ENCODE results near the gene TADA2B. TPM values are rescaled to one million over a fixed set of nuclear protein-coding genes. Genes with fewer than 3 reads are reported as not detected.
A peak's percentile ranks its signal among the peaks of the same experiment; 100 is the strongest.
"Not testable (repeated sequence)": the region's sequence is repeated elsewhere in the genome, so short reads cannot be mapped to it uniquely, and the experiment has no call there.

Gene TADA2B
- total RNA-seq, 4 donors from 2014 or later: 13.3 to 27.3 (median 16.5) TPM

DNA sequence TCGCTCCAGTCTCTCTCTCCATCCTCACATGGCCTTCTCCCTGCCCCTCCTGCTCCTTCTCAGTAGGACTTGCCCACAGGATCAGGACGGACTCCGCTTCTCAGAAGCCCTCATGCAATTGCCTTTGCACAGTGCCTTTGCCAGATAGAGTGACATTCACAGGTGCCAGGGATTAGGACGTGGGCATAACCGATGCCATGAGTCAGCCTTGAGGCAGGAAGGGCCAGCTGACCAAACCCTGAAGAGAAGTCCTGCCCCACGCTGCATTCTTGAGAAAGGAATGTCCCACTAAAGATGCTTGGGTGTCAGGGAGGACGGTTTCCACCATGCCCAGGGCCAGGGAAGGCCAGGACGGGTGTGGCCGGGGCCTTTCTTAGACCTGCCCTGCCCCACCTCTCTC is 31.3 kb downstream of the TADA2B start:
- no peak overlapping the region for H3K4me3 ChIP-seq
- H3K27me3 ChIP-seq: no peaks in the 10 kb centered on the region
- H3K36me3 ChIP-seq: no peaks in the 10 kb centered on the region
- DNase-seq (ENCODE audit: low spot score in 2 of 2): no peak
- peaks cover 0 to 2% (median 0%) of the 10 kb centered on the region in 4 donors for H3K9me3 ChIP-seq
- no peak overlapping the region for H3K27ac ChIP-seq
- H3K4me1 ChIP-seq: peaks cover 0 to 15% (median 2%) of the 10 kb centered on the region in 4 donors
- TF ChIP-seq CTCF (IDR thresholded peaks at IDR 0.05) (no peak), POLR2A (IDR thresholded peaks at IDR 0.05) (no peak), EP300 (IDR thresholded peaks at IDR 0.05) (no peak)
- 79% methylated on average over 9 of the region's 9 CpGs for whole genome bisulfite sequencing, 2 donors

GRCh38 chr4:7075962-7076695 is 33.0 kb downstream of the TADA2B start:
- 78 to 81% methylated on average over 21 to 25 of the region's 25 CpGs for WGBS, 2 donors
- peaks cover 0 to 5% (median 0%) of the 10 kb centered on the region in 4 donors for H3K4me1 ChIP-seq
- no peak overlapping the region for H3K4me3 ChIP-seq
- no peaks in the 10 kb centered on the region for H3K36me3 ChIP-seq
- peak overlapping the region in 1 of 4 donors; percentile 63 for H3K27ac ChIP-seq
- TF ChIP-seq CTCF (IDR thresholded peaks at IDR 0.05) (no peak), EP300 (IDR thresholded peaks at IDR 0.05) (no peak), POLR2A (IDR thresholded peaks at IDR 0.05) (no peak)
- DNase-seq (ENCODE audit: low spot score in 2 of 2): no peak
- H3K9me3 ChIP-seq: peaks cover 0 to 6% (median 0%) of the 10 kb centered on the region in 4 donors
- H3K27me3 ChIP-seq: no peaks in the 10 kb centered on the region

DNA sequence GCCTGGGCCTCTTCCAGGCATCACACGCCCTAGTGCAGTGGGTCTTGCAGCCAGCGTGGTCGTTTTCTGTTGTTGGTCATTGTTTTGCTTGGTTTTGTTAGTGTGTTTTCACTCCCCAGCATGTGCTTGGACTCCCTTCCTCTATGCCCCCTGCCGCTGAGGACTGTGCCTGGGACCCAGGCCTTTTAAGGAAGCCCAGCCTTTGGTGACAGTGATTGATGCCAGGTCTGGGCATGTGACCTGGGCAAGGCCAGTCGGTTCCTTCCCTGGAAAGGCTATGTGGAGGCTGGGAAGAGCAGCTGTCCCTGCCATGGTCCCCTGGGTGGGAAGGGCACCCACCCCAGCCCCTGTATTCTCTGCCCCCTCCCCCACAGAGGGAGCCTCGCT is 33.5 kb downstream of the TADA2B start:
- H3K9me3 ChIP-seq: peaks cover 0 to 6% (median 0%) of the 10 kb centered on the region in 4 donors
- no peaks in the 10 kb centered on the region for H3K36me3 ChIP-seq
- no peak overlapping the region for H3K4me3 ChIP-seq
- H3K27ac ChIP-seq: no peak overlapping the region
- 70 to 76% methylated on average over 6 of the region's 6 CpGs for WGBS, 2 donors
- TF ChIP-seq CTCF (IDR thresholded peaks at IDR 0.05): no peak
- no peak for TF ChIP-seq EP300 (IDR thresholded peaks at IDR 0.05)
- no peak for TF ChIP-seq POLR2A (IDR thresholded peaks at IDR 0.05)
- no peaks in the 10 kb centered on the region for H3K27me3 ChIP-seq
- peaks cover 0 to 5% (median 0%) of the 10 kb centered on the region in 4 donors for H3K4me1 ChIP-seq
- no peak for DNase-seq (ENCODE audit: low spot score in 2 of 2)

- no peak for DNase-seq (ENCODE audit: low spot score in 2 of 2)
- Histone ChIP-seq H3K4me1 (peaks cover 0 to 5% (median 0%) of the 10 kb centered on the region in 4 donors), H3K27me3 (no peaks in the 10 kb centered on the region), H3K9me3 (peaks cover 0 to 6% (median 0%) of the 10 kb centered on the region in 4 donors), H3K27ac (no peak overlapping the region), H3K4me3 (no peak overlapping the region), H3K36me3 (no peaks in the 10 kb centered on the region)
- 90 to 92% methylated on average over 12 of the region's 12 CpGs for WGBS, 2 donors
- TF ChIP-seq CTCF (IDR thresholded peaks at IDR 0.05): no peak
- no peak for TF ChIP-seq POLR2A (IDR thresholded peaks at IDR 0.05)
- no peak for TF ChIP-seq EP300 (IDR thresholded peaks at IDR 0.05)
Observed at GRCh38 chr4:7077371-7077770, 34.2 kb downstream of the TADA2B start.

- TF ChIP-seq EP300 (IDR thresholded peaks at IDR 0.05) (no peak), POLR2A (IDR thresholded peaks at IDR 0.05) (no peak), CTCF (IDR thresholded peaks at IDR 0.05) (no peak)
Observed at GRCh38 chr4:7078025-7078424, 34.9 kb downstream of the TADA2B start.

GRCh38 chr4:7079483-7079882 is 36.3 kb downstream of the TADA2B start:
- not testable (repeated sequence) for H3K27me3 ChIP-seq; H3K36me3 ChIP-seq; H3K9me3 ChIP-seq; H3K4me3 ChIP-seq; DNase-seq (ENCODE audit: low spot score in 2 of 2); H3K27ac ChIP-seq; H3K4me1 ChIP-seq

More at GRCh38 chr4:7078025-7078424, 34.9 kb downstream of the TADA2B start:
- H3K36me3 ChIP-seq: no peaks in the 10 kb centered on the region
- no peak overlapping the region for H3K27ac ChIP-seq
- 84 to 87% methylated on average over 5 of the region's 5 CpGs for WGBS, 2 donors
- peaks cover 0 to 5% (median 0%) of the 10 kb centered on the region in 4 donors for H3K4me1 ChIP-seq
- no peaks in the 10 kb centered on the region for H3K27me3 ChIP-seq
- DNase-seq (ENCODE audit: low spot score in 2 of 2): no peak
- H3K4me3 ChIP-seq: no peak overlapping the region
- peaks cover 0 to 6% (median 0%) of the 10 kb centered on the region in 4 donors for H3K9me3 ChIP-seq

GRCh38 chr4:7079909-7080308 is 36.7 kb downstream of the TADA2B start:
- not testable (repeated sequence) for H3K27me3 ChIP-seq; H3K36me3 ChIP-seq; H3K4me3 ChIP-seq; H3K9me3 ChIP-seq; H3K4me1 ChIP-seq; DNase-seq (ENCODE audit: low spot score in 2 of 2); H3K27ac ChIP-seq
- 67 to 77% methylated on average over 2 of the region's 2 CpGs for WGBS, 2 donors
